Testis (tissue), 3 donors: ENCODE results near the gene GTSF1L. TPM values are rescaled to one million over a fixed set of nuclear protein-coding genes. Genes with fewer than 3 reads are reported as not detected.

Experiments
- DNase-seq: peaks from one replicate; pipeline ENCODE4 v3.0.0-alpha.2; 2019
- H3K27ac ChIP-seq, 2 donors: fragments of 200-600 bp; sonication (generic); one replicate each; pipeline ENCODE4 v1.5.1; 2019
- H3K27me3 ChIP-seq: fragments of 200-600 bp; sonication (generic); one replicate; pipeline ENCODE4 v1.5.1; 2019
- H3K36me3 ChIP-seq: fragments of 200-600 bp; sonication (generic); one replicate; pipeline ENCODE4 v1.5.1; 2017; ENCODE audit warnings: low read depth; ENCODE audit errors: missing control alignments
- H3K4me1 ChIP-seq: fragments of 200-600 bp; sonication (generic); one replicate; pipeline ENCODE4 v1.5.1; 2019
- H3K4me3 ChIP-seq, 2 donors: fragments of 200-600 bp; sonication (generic); one replicate each; pipeline ENCODE4 v1.5.1; 2017 to 2019
- H3K9me3 ChIP-seq: fragments of 200-600 bp; sonication (generic); one replicate; pipeline ENCODE4 v1.5.1; 2017
- CTCF ChIP-seq, 3 experiments: fragments of 450-650 bp in 2 of 3; fragments of 200-600 bp in 1 of 3; sonication (generic) in 1 of 3; IDR thresholded peaks; one replicate each; pipeline ENCODE4 v1.5.1; 2016 to 2019; ENCODE audit warnings: antibody characterized with exemption in 3 of 3, mild to moderate bottlenecking in 2 of 3, moderate library complexity in 1 of 3
- POLR2A ChIP-seq: fragments of 450-650 bp; IDR thresholded peaks from one replicate; pipeline ENCODE4 v1.6.1; 2017; ENCODE audit warnings: antibody characterized with exemption, mild to moderate bottlenecking, moderate library complexity
- WGBS, 2 donors: methylation state at CpG; one replicate each; pipeline ENCODE4 v1.1.5; 2018; 5-methylcytosine and 5-hydroxymethylcytosine counted together
- intact Hi-C: fragments of 100-400 bp; cut with DNase I; formaldehyde crosslinking; loops from one replicate; pipeline ENCODE4 v1.15.1; 2023; ENCODE audit warnings: low total_unique reads
- polyA plus RNA-seq: library from polyadenylated mRNA; stranded (reverse); fragments of 350-450 nt; fragmentation: Illumina TruSeq; extraction: RNeasy Lipid Tissue Mini Kit (QIAGEN cat#74804); gene quantifications from one replicate; pipeline ENCODE4 v1.2.3, GENCODE V29; 2014; ENCODE audit warnings: low read depth, low replicate concordance; ENCODE audit not compliant: insufficient read depth
- total RNA-seq, 2 donors: library from RNA; depleted of rRNA; stranded (reverse); fragments of >200 nt; gene quantifications; one replicate each; pipeline ENCODE4 v1.2.3, GENCODE V29; 2016

GTSF1L gene
- total and polyA plus RNA-seq, 3 donors from 2014 or later = 79.2 to 244 (median 202) TPM

GRCh38 chr20:43731927-43732326, 5.1 kb upstream of the GTSF1L start:
- Histone ChIP-seq H3K4me3 (no peak overlapping the region), H3K36me3 (no peaks in the 10 kb centered on the region), H3K9me3 (no peaks in the 10 kb centered on the region), H3K27ac (no peak overlapping the region), H3K27me3 (no peaks in the 10 kb centered on the region), H3K4me1 (no peaks in the 10 kb centered on the region)
- intact Hi-C loops = no loop called here
- DNase-seq = no peak
- TF ChIP-seq POLR2A (no peak), CTCF (IDR thresholded peaks at IDR 0.05) (no peak)
- WGBS, 2 donors = 81 to 87% methylated on average over 5 of the region's 5 CpGs

GRCh38 chr20:43731469-43731868, 4.7 kb upstream of the GTSF1L start:
- DNase-seq = no peak
- H3K4me1 ChIP-seq = no peaks in the 10 kb centered on the region
- intact Hi-C loops = no loop called here
- no peak overlapping the region for H3K4me3 ChIP-seq
- 73 to 85% methylated on average over 7 of the region's 7 CpGs for WGBS, 2 donors
- no peaks in the 10 kb centered on the region for H3K36me3 ChIP-seq
- TF ChIP-seq POLR2A (no peak), CTCF (IDR thresholded peaks at IDR 0.05) (no peak)
- no peak overlapping the region for H3K27ac ChIP-seq
- no peaks in the 10 kb centered on the region for H3K9me3 ChIP-seq
- H3K27me3 ChIP-seq = no peaks in the 10 kb centered on the region

GRCh38 chr20:43728686-43729255, 2.0 kb upstream of the GTSF1L start:
- TF ChIP-seq POLR2A (no peak), CTCF (IDR thresholded peaks at IDR 0.05) (no peak)
- no peak for DNase-seq
- no peaks in the 10 kb centered on the region for H3K9me3 ChIP-seq
- H3K36me3 ChIP-seq = no peaks in the 10 kb centered on the region
- H3K27me3 ChIP-seq = no peaks in the 10 kb centered on the region
- H3K4me1 ChIP-seq = no peaks in the 10 kb centered on the region
- 87 to 88% methylated on average over 7 of the region's 7 CpGs for WGBS, 2 donors
- H3K4me3 ChIP-seq = no peak overlapping the region
- intact Hi-C loops = no loop called here
- no peak overlapping the region for H3K27ac ChIP-seq

GRCh38 chr20:43727980-43728590, 1.3 kb upstream of the GTSF1L start:
- DNase-seq = no peak
- Histone ChIP-seq H3K36me3 (no peaks in the 10 kb centered on the region), H3K4me1 (no peaks in the 10 kb centered on the region), H3K27me3 (no peaks in the 10 kb centered on the region), H3K27ac (no peak overlapping the region), H3K9me3 (no peaks in the 10 kb centered on the region), H3K4me3 (no peak overlapping the region)
- intact Hi-C loops = no loop called here
- TF ChIP-seq POLR2A (no peak), CTCF (IDR thresholded peaks at IDR 0.05) (no peak)
- 82 to 95% methylated on average over 1 of the region's 1 CpG for WGBS, 2 donors

- no peak for DNase-seq
- no peaks in the 10 kb centered on the region for H3K4me1 ChIP-seq
- intact Hi-C loops = no loop called here
- H3K4me3 ChIP-seq = no peak overlapping the region
- TF ChIP-seq POLR2A (no peak), CTCF (IDR thresholded peaks at IDR 0.05) (no peak)
- 79 to 87% methylated on average over 8 to 10 of the region's 10 CpGs for WGBS, 2 donors
- no peak overlapping the region for H3K27ac ChIP-seq
- H3K27me3 ChIP-seq = no peaks in the 10 kb centered on the region
- H3K36me3 ChIP-seq = no peaks in the 10 kb centered on the region
- H3K9me3 ChIP-seq = no peaks in the 10 kb centered on the region
These were observed 469 bp downstream of the GTSF1L start for GRCh38 chr20:43726333-43726732.
